ENCODE data around the gene IMMP2L.

IMMP2L gene

GRCh38 chr7:111223802-111224253 lies 338.5 kb downstream of the IMMP2L start:
- DNase-seq (ENCODE audit: low read depth, low spot score), result no peak

GRCh38 chr7:111215550-111215949 lies 346.7 kb downstream of the IMMP2L start:
- no peak for DNase-seq (ENCODE audit: low read depth, low spot score)

DNA sequence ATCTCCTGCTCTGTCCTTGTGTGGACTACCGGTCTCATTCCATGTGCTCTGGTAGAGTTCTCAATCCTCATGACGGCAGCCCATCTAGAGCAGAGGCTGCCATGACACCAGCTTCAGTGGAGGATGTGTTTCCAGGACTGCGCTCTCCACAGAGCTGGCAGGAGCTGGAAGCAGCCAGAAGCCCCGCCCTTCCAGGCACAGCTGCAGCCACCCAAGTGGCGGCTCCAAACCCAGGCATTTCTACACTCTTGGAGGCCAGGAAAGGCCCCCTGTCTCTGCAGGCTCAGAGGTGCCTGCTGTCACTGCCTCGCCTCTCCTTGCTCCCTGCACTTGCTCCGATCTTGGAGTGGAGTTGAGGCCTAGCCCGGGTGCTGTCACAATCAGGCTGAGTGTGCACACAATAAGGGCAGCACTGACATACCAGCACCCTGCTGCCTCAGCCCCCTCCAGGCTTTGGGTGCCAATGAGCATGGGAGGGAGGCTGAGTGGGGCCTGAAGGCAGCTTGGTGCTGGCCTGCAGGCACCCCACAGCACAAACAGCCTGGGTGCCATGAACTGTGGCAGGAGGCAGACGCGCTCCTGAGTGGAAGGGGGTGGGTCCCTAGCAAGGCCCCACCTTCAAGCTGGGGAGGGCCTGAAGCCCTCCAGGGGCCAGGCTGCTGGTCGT lies 349.3 kb downstream of the IMMP2L start:
- no peak for DNase-seq (ENCODE audit: low read depth, low spot score)

GRCh38 chr7:111210996-111211395 lies 351.3 kb downstream of the IMMP2L start:
- no peak for DNase-seq (ENCODE audit: low read depth, low spot score)

- no peak for DNase-seq (ENCODE audit: low read depth, low spot score)
Measured at GRCh38 chr7:111210043-111210442, 352.2 kb downstream of the IMMP2L start.

DNA sequence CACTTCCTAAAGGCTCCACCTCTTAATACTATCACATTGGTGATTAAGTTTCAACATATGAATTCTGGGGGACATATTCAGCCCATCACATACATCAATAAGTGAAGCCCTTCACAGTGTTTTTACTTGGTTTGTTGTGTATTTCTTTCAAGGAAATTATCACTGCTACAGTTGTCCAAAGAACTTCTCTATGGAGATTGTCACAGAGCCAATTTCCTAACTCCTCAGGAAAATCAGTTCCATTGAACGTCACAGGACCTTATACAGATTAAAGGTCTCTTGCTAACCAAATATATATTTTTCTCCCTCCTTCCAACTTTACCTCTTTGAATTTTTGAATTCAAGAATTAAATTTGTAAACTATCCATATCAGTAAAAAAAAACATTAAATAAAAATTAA lies 357.0 kb downstream of the IMMP2L start:
- no peak for DNase-seq (ENCODE audit: low read depth, low spot score)

DNA sequence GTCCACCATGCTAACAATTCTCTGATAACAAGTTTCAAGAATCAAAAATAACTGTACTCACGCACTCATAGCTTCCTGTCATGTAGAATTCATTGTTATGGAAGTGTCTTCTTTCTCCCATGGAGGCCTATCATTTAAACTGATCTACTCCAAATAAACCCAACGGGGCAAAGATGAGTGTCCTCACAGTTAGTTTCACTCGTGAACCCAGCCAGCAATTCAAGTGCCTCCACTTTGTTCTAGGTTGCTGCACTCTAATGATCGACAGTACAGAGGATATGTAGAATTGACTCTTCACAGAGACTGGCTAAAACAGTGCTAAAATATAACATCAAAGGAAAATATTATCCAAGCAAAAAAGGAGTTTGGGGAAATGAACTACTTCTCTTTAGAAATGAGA lies 360.0 kb downstream of the IMMP2L start:
- DNase-seq (ENCODE audit: low read depth, low spot score), result no peak

- DNase-seq (ENCODE audit: low read depth, low spot score), result no peak
Measured at GRCh38 chr7:111199643-111200042, 362.6 kb downstream of the IMMP2L start.

GRCh38 chr7:111198255-111198654 lies 364.0 kb downstream of the IMMP2L start:
- DNase-seq (ENCODE audit: low read depth, low spot score), result peak; percentile 93

- no peak for DNase-seq (ENCODE audit: low read depth, low spot score)
Measured at GRCh38 chr7:111196655-111197054, 365.6 kb downstream of the IMMP2L start.

DNA sequence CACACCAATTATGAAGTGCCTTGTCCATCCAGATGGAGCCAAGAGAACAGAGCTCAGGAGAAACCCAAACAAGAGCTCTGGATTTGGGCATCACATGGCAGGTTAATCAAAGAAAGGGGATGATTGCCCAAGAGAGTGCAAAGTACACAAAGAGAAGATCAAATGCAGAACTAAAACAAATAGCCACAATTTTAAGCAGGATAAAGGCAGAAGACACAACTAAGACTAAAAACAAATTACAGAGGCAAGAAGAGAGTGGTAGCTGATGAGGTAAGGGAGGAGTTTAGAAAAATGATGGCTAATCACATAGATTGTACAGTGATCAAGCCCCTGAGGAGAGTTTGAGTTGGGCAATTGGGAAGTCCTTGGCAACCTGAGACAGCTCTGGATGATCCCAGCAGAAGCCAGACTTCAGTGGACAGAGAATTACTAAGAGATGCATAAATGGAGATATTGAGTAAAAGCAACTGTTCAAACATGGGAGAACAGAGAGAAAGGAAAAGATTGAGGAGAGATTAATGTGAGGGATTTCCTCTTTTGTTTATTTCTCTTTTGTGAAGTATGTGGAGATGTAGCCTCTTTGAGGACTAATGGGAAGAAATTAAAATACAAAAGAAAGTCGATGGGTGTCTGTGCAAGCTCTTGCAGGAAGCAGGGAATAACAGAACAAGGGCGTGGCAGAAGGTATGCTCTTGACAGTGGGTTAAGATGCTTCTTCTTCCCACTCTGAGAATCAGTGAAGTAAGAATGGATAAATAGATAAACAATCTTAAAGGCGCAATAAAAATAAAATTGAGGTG lies 369.5 kb downstream of the IMMP2L start:
- no peak for DNase-seq (ENCODE audit: low read depth, low spot score)

GRCh38 chr7:111190804-111191203 lies 371.5 kb downstream of the IMMP2L start:
- DNase-seq (ENCODE audit: low read depth, low spot score), result no peak

DNA sequence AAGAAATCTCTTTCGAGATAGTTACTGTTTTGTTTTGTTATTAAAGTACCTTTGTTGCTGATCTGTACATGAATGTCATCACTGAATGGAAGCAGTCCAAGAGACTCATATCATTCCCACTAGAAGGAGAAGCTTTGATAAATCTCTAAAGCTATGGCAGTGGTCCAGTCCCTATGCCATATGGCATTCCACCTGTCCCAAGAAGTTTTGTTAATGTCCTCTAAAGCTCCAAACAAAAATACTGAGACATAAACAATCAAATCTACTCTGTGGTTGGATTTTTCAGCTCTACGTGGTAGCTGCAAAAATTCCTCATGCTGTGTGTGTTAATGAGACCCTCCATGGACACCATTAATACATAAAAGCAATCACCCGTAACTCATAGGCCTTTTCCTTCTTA lies 377.3 kb downstream of the IMMP2L start:
- no peak for DNase-seq (ENCODE audit: low read depth, low spot score)

GRCh38 chr7:111183321-111183720 lies 379.0 kb downstream of the IMMP2L start:
- DNase-seq (ENCODE audit: low read depth, low spot score), result no peak

DNA sequence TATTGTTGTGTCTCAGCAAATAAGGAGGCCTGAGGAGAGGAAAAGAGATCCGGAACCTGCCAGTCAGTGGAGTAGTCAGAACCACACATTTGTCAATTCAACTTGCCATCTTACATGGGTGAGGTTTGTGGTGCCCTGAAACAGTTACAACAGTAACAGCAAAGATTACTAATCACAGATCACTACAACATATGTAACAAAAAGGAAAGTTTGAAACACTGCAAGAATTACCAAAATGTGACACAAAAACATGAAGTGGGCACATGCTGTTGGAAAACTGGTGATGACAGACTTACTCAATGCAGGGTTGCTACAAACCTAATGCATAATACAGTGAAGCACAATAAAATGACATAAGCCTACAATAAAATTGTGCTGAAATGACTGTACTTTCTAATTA lies 382.0 kb downstream of the IMMP2L start:
- no peak for DNase-seq (ENCODE audit: low read depth, low spot score)

DNA sequence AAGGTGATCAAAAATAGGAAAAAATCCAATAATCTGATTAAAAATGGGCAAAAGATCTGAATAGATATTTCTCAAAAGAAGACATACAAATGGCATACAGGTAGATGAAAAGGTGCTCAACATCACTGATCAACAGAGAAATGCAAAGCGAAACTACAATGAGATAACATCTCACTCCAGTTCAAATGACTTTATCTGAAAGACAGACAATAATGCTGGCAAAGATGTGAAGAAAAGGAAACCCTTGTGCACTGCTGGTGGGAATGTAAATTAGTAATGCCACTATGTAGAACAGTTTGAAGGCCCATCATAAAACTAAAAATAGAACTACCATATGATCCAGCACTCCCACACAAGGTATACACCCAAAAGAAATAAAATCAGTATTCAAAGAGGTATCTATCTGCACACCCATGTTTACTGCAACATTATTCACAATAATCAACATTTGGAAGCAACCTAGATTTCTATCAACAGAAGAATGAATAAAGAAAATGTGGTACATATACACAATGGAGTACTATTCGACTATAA lies 386.3 kb downstream of the IMMP2L start:
- no peak for DNase-seq (ENCODE audit: low read depth, low spot score)

- no peak for DNase-seq (ENCODE audit: low read depth, low spot score)
Measured at GRCh38 chr7:111174510-111174909, 387.8 kb downstream of the IMMP2L start.

DNA sequence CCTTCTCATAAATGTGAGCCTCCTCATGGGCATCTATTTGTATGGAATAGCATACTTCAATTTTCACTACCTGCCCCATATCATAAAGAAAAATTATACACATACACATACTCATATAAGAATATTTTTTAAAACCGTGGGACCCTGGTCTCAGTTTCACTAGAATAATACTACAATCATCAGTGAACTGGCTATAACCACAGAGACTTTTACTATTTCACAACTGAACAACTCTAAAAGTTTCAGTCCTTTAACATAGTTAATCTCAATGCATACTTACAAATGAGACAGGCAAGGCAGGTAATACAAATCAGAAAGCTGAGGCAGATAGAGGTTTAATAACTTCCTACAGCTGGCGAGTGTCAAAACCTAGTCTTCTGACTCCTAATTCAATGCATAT lies 388.3 kb downstream of the IMMP2L start:
- no peak for DNase-seq (ENCODE audit: low read depth, low spot score)

- no peak for DNase-seq (ENCODE audit: low read depth, low spot score)
Measured at GRCh38 chr7:111173528-111173927, 388.8 kb downstream of the IMMP2L start.

DNA sequence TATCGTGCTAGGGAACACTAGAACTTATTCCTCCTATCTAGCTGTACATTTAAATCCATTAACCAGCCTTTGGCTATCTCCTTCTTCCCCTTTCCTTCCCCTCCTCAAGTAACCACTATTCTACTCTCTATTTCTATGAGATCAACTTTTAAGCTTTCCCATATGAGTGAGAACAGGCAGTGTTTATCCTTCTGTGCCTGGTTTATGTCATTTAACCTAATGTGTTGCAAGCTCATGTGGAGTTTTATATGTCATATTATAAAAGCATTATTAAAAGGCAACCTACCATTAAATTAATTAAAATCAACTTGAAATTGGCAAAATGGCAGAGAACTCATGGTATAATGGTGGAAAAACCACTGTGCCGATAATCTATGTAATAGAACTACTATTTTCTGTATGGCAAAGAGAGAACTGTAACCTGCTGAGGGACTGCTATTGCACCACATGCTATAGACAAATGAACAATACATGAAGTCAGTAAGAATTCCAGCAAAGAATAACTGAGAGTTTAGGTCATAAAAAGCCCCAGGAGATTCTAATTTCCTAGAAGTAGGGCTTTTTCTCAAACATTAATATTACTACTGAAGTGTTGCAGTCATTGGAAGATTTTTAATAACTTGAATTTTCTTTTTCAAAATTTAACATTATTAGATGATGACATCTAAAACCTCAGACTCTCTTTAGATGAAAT lies 389.6 kb downstream of the IMMP2L start:
- DNase-seq (ENCODE audit: low read depth, low spot score), result no peak

DNA sequence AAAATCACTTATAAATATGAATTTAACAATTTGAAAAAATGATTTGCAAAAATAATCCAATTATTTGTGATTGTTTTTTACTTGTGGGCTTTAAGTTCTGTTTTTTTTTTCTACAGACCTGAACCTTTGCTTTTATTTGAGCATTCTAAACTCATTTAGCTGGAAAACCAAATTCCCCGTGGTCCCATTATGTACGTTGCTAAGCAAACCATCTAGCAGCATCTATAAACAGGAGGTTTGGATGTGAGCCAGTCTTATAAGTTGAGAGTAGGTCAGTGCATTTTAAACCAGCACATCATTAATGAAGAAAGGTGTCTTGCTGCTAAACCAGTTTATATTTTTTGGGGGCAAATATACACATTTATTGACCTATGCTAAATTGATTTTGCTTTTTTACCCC lies 394.1 kb downstream of the IMMP2L start:
- DNase-seq (ENCODE audit: low read depth, low spot score), result peak; percentile 75

DNA sequence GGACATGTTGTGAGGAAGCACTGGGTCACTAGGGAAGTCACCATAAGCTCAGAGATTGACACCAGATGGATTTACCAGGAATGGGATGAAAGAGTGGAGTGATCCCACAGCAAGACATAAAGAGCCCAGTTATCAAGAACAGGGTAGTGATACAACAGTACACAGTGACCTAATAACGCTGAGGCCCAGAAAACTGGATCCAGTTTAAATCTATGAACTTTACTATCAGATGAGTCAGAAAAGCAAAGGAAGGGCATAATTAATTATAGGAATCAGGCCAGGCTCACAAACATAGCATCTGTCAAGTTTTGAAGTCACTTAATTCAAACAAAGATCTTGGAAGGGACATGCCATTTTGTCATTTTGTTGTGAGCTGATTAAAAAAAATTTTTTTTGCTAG lies 397.9 kb downstream of the IMMP2L start:
- DNase-seq (ENCODE audit: low read depth, low spot score), result no peak

Measured in astrocyte of the hippocampus (primary cell).